NCI-H69 (cell line): ENCODE data around the gene CAPZA3.
"Not testable (repeated sequence)": the region's sequence is repeated elsewhere in the genome, so short reads cannot be mapped to it uniquely, and the experiment has no call there.

Source experiments
- DNase-seq: peaks from one replicate; lab custom pipeline; 2025; lab: John Stamatoyannopoulos, UW

CAPZA3 gene

DNA sequence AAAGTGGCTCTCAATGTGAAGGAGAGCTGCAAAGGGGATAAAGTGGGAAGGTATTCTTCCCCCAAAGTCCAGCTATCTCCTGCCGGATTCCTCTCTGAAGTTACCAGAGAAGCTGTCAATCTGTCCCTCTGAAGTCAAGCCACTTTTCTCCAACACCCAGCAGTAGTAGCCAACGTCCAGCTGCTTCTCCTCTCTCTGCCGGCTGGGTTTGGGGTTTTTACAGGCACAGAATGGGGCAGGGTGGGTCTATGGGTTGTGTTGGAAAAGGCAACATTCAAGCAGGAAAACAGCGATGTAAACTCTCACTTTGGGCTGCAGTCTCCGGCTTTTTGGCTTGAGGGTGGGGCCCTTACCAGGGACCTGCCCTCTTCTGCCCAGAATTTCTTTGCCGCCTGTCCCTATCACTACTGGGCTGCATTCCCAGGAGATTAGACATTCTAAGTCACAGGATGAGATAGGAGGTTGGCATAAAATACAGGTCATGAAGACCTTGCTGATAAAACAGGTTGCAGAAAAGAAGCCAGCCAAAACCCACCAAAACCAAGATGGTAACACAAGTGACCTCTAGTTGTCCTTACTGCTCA, 16.3 kb downstream of the CAPZA3 start:
- DNase-seq = no peak

- no peak for DNase-seq
These were observed 17.4 kb downstream of the CAPZA3 start for GRCh38 chr12:18755341-18755740.

DNA sequence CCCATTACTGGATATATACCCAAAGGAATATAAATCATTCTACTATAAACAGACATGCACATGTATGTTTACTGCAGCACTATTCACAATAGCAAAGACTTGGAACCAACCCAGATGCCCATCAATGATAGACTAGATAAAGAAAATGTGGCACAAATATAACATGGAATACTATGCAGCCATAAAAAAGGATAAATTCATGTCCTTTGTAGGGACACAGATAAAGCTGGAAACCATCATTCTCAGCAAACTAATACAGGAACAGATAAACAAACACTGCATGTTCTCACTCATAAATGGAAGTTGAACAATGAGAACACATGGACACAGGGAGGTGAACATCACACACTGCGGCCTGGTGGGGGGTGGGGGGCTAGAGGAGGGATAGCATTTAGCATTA, 28.6 kb downstream of the CAPZA3 start:
- DNase-seq = not testable (repeated sequence)

- DNase-seq = no peak
These were observed 44.9 kb downstream of the CAPZA3 start for GRCh38 chr12:18782827-18783226.

GRCh38 chr12:18785465-18785864, 47.5 kb downstream of the CAPZA3 start:
- peak; percentile 0 for DNase-seq
